HG03457 (cell line): Measurements from ENCODE around the gene IPO9.

Experiments used
- ATAC-seq: cut with Tn5 transposase; IDR thresholded peaks from one replicate; pipeline ENCODE4 v1.9.1; 2021; ENCODE audit warnings: moderate number of reproducible peaks; ENCODE audit not compliant: unreplicated experiment

The IPO9 gene

DNA sequence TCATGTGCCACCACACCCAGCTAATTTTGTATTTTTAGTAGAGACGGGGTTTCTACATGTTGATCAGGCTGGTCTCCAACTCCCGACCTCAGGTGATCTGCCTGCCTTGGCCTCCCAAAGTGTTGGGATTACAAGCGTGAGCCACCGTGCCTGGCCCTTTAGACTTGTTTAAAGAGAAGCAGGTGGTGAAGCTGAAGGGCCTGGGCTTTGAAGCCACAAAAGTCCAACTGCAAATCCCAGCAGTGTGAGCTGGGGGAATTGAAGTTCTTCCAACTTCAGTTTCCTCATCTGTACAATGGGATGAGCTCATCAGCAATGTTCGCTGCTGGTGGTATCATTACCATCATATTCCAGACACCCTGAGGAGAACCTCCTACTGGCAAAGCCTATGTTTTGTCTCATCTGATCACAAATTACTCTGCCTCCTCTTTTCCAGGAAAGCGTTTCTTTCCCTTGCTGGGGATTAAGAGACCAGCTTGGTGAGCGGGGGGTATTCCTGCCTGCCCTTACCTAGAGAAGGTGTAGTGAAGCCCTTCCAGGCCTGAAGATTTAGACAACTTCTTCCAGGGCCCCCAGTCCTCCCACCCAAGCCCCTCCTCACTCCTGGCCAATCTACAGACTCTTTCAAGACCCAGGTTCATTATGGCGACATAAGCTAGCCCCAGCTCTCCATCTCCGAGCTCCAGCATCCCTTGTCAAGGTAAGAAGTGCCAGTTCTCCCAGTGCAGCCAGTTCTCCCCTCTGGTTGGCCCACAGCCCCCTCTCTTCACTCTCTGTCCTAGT, 57.3 kb downstream of the IPO9 start:
- ATAC-seq, result no peak

GRCh38 chr1:201887116-201887866, 58.3 kb downstream of the IPO9 start:
- ATAC-seq, result no peak

DNA sequence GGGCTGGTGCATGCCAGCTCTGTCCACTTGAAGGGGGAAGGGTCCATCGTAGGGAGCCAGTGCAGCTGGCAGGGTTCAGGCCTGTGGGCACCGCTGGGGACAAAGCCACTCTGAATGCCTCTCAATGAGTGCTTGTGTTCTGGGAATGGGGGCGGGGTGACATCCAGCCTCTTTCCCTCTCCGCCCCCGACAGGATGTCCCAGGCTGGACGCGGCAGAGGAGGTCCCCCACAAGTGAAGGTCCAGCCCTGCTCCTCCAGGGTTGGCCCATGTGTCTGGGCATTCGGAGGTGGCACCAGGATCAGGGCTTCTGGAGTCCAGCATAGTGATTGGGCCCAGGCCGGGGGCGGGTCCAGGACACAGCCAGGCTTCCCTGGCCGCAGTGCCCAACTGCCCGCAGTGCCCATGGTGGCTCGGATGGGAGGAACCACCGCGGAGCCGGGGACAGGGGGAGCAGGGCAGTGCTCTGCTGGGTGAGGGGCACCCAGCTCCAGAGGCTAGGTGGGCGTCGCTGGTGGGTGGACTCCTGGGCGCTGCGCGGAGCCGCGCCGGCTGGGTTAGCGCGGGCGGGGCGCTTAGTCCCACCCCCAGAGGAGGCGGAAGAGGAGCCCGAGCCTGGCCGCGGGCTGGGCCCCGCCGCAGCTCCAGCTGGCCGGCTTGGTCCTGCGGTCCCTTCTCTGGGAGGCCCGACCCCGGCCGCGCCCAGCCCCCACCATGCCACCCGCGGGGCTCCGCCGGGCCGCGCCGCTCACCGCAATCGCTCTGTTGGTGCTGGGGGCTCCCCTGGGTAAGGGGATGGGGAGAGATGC, 59.5 kb downstream of the IPO9 start, which contains the start of gene SHISA4:
Gene SHISA4 (plus strand): TSS at position 617 of the 808 bp plus-strand sequence. CDS start 97 bp downstream, at position 714.
- ATAC-seq, result no peak

DNA sequence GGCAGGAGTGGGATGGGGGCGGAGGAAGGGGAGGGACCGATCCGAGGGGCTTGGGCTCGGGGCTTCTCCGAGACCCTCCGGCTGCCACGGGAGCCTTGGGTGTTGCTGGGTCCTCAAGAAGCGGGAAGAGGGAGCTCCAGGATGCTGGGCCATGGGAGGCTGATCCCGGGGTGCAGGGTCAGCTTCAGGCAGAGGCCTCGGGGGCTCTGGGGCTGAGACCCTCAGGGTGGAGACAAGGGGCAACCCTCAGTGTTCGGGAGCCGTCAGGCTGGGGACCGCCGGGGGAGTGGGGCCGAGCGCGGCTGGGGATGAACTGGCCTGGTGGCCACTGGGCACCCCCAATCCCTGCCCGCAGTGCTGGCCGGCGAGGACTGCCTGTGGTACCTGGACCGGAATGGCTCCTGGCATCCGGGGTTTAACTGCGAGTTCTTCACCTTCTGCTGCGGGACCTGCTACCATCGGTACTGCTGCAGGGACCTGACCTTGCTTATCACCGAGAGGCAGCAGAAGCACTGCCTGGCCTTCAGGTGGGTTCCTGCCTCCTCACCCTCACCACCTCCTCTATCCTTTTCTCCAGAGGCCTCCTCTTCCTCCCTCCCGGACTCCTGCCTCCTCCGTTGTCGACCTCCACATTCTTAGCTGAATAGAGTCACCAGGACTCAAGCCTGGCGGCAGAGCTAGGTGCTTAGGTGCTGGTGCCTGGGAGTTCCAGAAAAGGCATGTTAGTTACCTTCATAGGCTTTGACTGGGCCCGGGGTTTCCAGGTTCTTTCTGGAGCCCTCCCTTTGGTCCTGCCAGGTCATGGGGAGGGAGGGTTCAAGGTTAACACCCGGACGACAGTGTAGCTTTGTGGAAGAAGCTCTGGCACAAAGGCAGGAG, 60.4 kb downstream of the IPO9 start:
- no peak for ATAC-seq

DNA sequence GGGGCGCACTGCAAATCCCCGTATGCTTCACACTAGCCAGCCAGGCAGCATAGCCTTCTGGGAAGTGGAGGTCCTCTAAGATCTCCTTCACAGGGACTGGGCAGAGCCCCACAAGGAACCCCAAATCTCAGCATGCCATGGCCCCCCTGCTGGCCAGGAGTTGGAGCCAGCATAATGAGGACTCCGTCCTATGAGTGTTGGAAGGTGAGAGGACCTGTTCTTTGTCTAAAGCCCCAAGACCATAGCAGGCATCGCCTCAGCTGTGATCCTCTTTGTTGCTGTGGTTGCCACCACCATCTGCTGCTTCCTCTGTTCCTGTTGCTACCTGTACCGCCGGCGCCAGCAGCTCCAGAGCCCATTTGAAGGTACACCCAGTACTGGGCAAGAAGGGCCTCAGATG, 61.3 kb downstream of the IPO9 start:
- ATAC-seq, result no peak

DNA sequence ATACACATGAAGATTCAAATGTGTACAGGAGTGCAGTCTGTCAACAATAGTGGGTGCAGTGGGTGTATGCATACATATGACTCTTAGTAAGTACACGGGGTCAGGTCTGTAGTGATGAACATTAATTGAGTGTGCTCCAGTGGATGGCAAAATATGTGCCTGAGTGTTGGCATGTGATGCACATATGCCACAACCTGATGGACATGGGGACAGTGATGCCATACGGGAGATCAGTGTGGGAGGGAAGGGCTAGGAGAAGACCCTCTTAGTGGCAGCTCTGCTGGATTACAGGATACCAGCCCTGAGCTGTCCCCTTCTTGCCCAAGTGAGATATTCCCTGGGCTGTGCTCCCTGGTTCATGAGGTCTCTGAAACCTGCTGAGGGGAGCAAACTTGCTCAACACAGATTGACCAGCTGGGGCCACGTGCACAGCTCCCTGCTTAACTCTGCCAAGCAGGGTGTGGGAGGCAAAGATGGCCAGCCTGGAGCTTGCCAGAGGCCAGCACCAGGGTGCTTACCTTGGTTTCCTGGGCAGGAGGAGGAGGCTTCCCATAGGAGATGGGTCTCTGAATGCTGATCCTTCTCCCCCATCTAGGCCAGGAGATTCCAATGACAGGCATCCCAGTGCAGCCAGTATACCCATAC, 62.0 kb downstream of the IPO9 start:
- no peak for ATAC-seq

GRCh38 chr1:201891451-201892045, 62.6 kb downstream of the IPO9 start:
- ATAC-seq, result no peak

- no peak for ATAC-seq
Observed at GRCh38 chr1:201892211-201892610, 63.3 kb downstream of the IPO9 start.

GRCh38 chr1:201893431-201893830, 64.5 kb downstream of the IPO9 start:
- ATAC-seq, result no peak

DNA sequence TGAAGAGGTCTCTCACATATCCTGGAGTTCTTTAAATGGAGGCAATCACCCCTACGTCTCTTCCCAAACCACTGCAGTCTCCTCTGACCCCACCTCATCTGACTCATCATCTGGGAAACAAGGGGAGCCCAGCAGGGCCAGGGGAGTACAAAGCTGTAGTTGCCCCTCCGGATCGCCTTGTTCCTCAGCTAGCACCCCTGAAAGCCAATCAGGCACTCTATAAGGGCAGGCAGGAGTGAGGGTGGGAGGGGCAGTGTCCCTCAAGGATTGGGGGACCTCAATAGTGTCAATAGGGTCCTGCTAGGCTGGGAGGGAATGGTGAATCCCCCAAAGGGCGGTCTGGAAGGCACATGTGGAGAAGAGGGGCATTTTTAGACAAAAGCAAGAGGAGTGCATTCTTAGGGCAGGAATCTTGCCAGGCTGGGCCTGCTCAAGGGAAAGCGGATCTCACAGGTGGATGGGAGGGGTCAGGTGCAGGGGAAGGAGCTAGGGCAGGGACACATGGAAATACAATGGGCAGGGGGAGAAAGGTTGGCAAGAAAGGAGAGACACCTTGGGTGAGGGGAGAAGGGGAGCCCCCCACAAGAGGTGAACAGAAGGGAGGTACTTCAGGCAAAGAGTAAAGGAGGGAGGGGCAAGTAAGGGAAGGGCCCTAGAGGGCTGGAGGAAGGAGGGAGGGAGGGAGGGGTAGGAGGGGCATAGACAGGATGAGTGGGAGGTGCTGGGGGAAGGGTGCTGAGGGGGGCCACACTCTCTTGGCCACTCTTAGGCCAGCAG, 65.6 kb downstream of the IPO9 start:
- ATAC-seq, result no peak

DNA sequence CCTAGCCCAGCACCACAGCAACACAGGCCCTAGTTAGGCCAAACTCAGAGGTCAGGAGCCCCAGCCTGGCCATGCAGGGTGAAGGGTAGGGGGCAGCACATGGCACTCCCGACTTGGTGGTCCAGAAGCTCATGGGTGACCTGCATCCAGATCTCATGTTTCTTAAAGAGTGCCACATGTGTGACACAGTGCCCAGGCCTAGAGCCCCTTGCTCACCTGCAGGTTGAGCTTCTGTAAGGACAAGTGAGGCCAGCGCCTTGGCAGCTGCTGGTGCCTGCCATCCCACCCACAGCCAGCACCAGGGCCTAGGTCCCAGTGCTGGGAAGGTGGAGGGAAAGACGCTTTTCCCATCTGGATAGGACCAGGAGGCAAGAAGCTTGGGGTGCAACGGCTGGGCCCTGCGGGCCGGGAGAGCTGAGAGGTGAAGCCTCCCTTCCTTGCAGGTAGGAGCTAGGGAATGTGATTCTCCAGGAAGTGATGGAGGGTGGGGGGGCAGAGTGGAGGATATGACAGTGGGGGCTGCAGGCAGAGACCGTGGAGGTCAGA, 66.2 kb downstream of the IPO9 start:
- no peak for ATAC-seq

GRCh38 chr1:201895913-201896807, 67.2 kb downstream of the IPO9 start:
- ATAC-seq, result peak; percentile 74

GRCh38 chr1:201896951-201897391, 68.0 kb downstream of the IPO9 start:
- no peak for ATAC-seq

- no peak for ATAC-seq
Observed at GRCh38 chr1:201898240-201898894, 69.4 kb downstream of the IPO9 start.

GRCh38 chr1:201898992-201899391, 70.0 kb downstream of the IPO9 start:
- ATAC-seq, result no peak

DNA sequence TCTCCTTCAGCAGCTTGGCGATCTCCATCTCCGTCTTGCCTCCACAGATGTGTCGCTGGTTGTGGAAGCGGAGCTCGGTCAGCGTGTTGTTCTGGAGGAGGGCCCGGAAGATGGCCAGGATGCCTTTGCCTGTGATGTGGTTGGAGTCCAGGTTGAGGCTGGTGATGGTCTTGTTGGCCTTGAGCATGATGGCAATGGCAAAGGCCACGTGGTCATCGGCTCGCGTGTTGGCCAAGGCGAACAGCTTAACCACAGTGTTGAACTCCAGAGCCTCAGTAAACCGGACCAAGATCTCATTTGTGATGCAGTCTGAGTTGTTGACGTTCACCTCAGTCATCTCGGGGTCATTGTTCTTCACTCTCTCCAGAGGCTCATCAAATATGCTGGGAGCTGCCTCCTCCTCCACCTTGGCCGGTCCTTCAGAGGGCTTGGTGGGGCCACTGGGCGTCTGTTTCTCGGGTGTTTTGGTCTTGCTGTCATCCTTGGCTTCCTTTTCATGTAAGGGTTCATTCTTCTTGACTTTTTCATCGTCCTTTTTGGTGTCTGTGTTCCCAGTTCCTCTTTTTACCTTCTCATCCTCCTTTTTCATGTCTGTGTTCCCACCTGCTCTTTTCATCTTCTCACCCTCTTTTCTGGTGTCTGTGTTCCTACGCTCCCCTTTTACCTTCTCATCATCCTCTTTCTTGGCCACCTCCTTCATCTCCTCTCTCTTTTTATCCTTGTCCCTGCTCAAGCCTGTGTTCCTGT, 70.9 kb downstream of the IPO9 start:
- ATAC-seq, result no peak
